Omental fat pad (tissue), 4 donors: ENCODE data around the gene SLC9A3. TPM values are rescaled to one million over a fixed set of nuclear protein-coding genes. Genes with fewer than 3 reads are reported as not detected.

ENCODE experiments used
- ATAC-seq: fragments of 150-250 bp; one replicate; pipeline ENCODE4 v1.9.1; 2016; ENCODE audit warnings: mild to moderate bottlenecking, moderate library complexity; ENCODE audit not compliant: low FRiP score
- DNase-seq: peaks from one replicate; pipeline ENCODE4 v3.0.0-alpha.2; 2019; ENCODE audit warnings: low spot score
- CTCF ChIP-seq, 3 donors: fragments of 450-650 bp; IDR thresholded peaks; one replicate each; pipeline ENCODE4 v1.5.1; 2016 to 2017; ENCODE audit warnings: antibody characterized with exemption in 3 of 3, mild to moderate bottlenecking in 3 of 3, moderate library complexity in 2 of 3
- total RNA-seq, 4 donors: library from RNA; depleted of rRNA; stranded (reverse); fragments of >200 nt; gene quantifications; one replicate each; pipeline ENCODE4 v1.1.0, GENCODE V29; 2016

The SLC9A3 gene
- total RNA-seq, 4 donors from 2014 or later = 1.0 to 4.3 (median 1.7) TPM

DNA sequence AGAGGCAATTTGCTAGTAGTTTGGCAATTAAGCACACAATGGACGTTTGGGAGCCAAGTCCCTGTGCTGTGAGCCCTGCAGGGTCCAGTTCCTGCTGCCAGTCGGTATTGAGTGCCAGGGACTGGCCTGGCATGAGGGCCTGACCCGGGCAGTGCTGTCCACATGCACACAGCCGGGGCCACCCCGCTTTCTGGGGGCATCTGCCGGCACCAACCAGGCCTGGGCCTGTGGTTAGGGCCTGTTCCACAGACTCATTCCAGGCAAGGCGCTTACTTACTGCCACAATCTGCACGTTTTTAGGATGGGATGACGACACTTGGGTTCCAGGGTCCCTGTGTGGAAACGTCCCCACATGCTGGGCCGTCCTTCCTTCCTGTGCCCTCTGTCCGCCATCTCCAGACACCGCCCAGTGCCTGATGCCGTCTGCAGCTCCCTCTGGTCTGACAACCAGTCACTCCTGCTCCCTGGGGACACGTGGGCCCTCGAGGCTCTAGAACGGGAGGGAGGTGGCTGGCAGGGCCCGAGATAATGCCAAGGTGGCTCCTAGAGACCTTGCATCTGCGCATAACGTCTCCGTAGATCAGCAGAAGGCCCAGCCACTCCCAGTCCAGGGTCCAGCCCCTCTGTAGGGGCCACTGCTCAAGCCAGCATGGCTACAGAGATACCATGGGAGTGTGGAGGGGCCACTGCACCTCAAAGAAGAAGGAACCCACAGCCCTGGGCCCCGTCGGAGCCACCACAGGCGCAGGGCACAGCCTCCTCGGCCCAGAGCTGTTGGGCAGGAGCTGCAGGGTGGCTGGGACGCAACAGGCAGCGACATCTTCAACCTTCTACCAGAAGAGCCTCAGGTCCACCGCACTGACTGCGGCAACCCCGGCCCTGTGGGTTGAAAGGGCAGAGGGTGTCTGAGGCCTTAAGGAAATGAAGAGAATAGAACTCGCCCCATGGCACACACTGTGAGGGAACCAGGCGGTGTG is 24.7 kb downstream of the SLC9A3 start:
- no peak for TF ChIP-seq CTCF (IDR thresholded peaks at IDR 0.05)
- DNase-seq (no peak), ATAC-seq (no peak)

- ATAC-seq = no peak
- no peak for TF ChIP-seq CTCF (IDR thresholded peaks at IDR 0.05)
These were observed 26.3 kb downstream of the SLC9A3 start for GRCh38 chr5:497871-498509.

GRCh38 chr5:497090-497700 is 27.1 kb downstream of the SLC9A3 start:
- ATAC-seq (no peak), DNase-seq (no peak)
- no peak for TF ChIP-seq CTCF (IDR thresholded peaks at IDR 0.05)

More at GRCh38 chr5:497871-498509, 26.3 kb downstream of the SLC9A3 start:
- DNase-seq = no peak

- TF ChIP-seq CTCF (IDR thresholded peaks at IDR 0.05) = no peak
- ATAC-seq (no peak), DNase-seq (no peak)
These were observed 28.2 kb downstream of the SLC9A3 start for GRCh38 chr5:496028-496427.

DNA sequence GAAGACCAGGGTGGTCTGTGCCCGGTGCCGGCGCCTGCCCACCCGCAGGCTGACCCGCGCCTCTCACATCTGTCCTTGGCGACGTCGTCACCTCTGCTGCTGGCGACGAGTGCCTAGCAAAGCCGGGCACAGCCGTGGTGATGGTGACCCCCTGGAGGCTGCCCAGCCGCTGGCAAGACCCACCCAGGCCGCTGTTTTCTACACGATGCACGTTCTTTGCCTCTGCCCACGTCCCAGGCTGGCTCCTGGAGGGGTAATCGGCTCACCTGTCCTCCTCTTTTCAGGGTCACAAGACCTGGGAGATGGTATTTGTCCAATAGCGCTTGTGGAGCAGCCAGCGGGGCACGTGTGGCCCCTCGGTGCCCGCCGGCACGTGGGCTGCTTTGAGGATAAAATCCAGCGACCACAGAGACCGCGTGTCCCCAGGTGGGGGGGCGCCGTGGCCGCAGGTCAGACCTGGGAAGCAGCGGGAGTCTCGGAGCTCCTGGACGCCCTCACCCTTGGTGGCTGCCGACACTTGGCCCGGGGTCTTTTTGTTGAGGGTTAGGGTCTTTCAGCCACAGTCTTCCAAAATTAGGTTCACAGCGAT is 29.5 kb downstream of the SLC9A3 start:
- DNase-seq (no peak), ATAC-seq (no peak)
- TF ChIP-seq CTCF (IDR thresholded peaks at IDR 0.05) = no peak

- DNase-seq (no peak), ATAC-seq (no peak)
- TF ChIP-seq CTCF (IDR thresholded peaks at IDR 0.05) = no peak
These were observed 30.5 kb downstream of the SLC9A3 start for GRCh38 chr5:493758-494157.
